Fibroblast of peridontal ligament (primary cell): ENCODE results near the gene LDHB.
A peak's percentile ranks its signal among the peaks of the same experiment; 100 is the strongest.
"Not testable (repeated sequence)": the region's sequence is repeated elsewhere in the genome, so short reads cannot be mapped to it uniquely, and the experiment has no call there.

Experiments
- DNase-seq: peaks from one replicate; pipeline ENCODE4 v3.0.0-alpha.2; 2010; ENCODE audit errors: extremely low read depth

Gene LDHB

DNA sequence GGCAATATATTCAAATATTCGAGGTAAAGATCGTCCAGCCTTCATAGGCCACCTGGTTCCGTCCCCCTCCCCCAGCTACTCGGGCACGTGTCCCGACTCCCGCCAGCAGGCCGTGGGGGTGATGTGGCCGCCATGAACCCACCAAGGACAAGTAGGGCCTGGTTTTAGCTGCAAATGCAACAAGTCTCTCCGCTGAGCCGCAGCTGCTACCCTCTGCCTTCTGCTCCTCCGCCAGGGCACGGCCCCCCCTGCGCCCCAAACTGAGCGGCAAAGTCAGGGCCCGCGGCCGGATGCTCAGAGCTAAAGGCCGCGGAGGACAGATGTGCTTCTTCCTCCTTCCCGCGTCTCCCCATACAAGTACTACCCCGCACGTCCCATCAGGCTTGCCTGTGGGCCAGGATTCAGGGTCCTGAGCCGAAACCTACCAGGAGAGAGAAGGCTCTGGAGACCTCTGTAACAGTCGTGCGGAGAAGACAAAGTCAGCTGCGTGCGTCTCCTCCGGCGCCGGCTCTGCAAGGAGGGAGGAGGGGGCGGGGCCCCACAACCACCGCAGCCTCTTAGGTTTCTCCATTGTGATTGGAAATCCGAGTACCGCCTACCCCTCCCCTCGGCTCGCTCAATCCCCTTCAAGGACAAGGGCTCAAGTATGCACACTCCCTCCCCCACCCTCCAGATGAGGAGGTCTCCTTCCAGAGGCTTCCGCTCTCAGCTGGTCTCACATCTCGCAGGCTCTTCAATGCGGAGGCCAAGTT lies at the start of gene LDHB:
TSS of gene LDHB (minus strand) at position 517 of the 752 bp plus-strand sequence. CDS start 3,171 bp downstream, outside the sequence.
- DNase-seq = peak; percentile 95

DNA sequence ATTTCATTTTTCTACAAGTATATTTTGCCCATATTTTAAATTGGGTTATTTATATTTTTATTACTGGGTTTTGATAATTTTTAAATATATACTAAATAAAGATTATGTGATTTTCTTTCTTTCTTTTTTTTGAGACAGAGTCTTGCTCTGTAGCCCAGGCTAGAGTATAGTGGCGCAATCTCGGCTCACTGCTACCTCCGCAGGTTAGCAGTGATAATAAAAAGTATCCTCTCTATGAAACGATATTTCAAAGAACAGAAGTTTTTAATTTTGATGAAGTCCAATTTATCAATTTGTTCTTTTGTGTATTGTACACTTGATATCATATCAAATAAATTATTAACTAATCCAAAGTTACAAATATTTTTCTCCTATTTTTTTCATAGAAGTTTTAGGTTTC lies 47.2 kb upstream of the LDHB start:
- no peak for DNase-seq

DNA sequence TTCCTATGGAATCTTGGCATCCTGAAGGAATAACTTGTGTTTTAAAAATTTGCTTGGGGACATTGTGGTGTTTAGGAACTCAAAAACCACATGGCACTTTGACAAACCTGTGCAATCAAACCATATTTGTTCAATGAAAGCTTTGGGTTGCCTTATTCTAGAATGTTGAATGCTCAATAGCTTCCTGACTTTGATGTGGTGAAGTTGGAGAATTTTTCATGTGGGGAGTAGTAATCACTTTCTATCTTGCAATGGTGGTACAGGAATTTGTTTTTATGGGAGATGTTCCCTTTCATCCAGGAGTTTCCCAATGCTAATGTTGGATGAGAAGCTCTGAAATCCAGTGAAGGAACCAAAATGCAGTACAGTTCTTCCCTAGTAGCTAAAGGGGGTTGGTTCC lies 42.2 kb upstream of the LDHB start:
- peak; percentile 38 for DNase-seq

DNA sequence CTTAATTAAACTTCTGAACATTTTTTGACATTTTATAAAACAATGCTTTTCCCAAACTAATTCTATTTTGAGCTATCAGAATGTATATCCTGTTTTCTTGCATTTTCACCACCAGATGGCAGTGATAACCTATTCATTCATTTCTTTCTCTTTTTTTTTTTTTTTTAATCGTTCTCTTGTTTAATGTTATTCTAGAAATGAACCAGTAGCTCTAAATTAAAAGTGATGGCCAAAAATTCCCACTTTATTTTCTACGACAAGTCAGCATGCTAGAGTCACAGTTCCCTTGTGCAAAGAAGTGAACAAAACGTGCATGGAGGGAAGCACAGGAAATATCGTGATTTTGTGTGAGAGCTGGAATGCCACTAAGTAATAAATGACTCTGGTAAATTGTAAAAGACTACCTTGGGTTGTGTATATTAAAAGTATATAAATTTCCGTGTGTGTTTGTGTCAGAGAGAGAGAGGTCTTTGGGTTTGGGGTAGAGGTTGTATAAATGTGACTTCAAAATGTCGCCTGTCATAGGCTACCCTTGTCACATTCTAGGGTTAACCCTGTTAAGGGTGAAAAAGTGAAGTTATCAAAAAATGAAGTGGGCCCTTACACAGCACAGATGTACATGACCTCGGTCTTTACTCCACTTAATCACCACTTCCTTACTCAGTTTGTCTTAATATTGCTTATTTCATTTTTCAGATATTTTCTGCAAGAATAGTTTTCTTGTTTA lies 40.4 kb upstream of the LDHB start:
- DNase-seq = peak; percentile 80

DNA sequence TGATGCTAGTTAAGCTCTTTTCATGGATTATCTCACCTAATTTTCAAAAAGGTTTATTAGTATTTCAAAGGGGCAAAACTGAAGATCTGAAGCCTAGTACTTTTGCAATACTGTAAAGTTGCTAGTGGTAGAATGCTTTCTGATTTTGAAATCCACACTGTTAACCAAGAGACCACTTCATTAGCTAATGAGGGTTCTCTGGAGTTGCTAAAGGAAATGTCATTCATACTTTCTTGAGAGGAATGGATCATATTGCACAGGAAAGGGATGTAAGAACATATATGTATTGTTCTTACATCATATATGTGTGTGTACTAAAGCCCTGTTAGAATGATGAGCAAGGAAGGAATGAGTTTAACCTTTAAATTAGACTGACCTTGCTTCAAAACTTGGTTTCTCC lies 39.0 kb upstream of the LDHB start:
- DNase-seq = peak; percentile 10

DNA sequence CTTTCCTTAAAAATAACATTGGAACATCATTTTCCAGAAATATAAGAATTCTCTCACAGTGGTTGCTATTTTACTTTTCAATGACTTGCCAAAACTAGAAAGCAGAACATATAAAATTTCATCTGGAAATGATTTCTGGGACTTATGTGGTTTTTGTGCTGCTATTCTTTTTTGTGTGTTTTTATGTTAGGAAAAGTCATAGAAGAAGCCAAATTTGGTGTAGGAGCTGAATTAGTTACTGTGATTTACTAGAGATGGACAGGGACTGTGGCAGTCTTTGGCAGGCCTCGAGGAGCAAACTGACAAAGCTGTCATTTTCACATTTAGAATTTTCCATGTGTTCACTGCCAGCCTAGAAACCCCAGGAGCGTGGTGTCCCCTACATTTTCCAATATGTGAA lies 38.3 kb upstream of the LDHB start:
- peak; percentile 82 for DNase-seq

DNA sequence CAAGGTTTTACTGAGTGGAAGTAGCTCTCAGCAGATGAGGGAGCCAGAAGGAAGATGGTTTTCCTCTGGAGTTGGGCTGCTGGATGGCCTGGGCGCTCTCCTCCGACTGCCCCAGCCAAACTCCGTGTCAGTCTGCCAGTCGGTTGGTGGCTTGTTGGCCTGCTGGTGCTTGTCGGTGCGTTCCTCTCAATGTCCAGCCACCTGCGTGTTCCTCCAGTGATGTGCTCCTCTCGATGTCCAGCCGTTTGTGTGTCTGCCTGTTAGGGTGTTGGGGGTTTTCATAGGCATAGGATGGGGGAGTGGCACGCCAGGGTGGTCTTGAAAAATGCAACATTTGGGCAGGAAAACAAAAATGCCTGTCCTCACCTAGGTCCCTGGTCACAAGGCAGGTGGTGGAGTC lies 37.0 kb upstream of the LDHB start:
- DNase-seq = no peak

DNA sequence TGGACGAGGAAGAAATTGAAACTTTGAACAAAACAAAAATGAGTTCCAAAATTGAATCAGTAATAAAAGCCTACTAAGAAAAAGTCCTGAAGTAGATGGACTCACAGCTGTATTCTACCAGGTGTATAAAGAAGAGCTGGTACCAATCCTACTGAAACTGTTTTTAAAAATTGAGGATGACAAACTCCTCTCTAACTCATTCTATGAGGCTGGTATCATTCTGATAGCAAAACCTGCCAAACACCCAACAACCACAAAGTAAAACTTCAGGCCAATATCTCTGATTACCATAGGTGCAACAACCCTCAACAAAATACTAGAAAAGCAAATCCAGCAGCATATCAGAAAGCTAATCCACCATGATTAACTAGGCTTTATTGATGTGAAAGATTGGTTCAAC lies 33.9 kb upstream of the LDHB start:
- no peak for DNase-seq

DNA sequence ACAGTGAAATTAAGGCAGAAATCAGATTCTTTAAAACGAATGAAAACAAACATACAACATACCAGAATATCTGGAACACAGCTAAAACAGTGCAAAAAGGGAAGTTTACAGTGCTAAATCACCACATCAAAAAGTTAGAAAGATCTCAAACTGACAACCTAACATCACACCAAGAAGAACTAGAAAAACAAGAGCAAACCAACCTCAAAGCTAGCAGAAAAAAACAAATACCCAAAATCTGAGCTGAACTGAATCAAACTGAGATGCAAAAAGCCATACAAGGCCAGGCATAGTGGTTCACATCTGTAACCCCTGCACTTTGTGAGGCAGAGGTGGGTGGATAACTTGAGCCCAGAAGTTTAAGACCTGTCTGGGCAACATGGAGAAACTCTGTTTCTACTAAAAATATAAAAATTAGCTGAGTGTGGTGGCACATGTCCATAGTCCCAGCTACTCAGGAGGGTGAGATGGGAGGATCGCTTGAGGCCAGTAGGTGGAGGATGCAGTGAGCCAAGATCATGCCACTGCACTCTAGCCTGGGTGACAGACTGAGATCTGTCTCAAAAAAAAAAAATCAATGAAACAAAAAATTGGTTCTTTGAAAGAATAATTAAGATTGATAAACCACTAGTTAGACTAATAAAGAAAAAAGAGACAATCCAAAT lies 33.2 kb upstream of the LDHB start:
- DNase-seq = no peak

DNA sequence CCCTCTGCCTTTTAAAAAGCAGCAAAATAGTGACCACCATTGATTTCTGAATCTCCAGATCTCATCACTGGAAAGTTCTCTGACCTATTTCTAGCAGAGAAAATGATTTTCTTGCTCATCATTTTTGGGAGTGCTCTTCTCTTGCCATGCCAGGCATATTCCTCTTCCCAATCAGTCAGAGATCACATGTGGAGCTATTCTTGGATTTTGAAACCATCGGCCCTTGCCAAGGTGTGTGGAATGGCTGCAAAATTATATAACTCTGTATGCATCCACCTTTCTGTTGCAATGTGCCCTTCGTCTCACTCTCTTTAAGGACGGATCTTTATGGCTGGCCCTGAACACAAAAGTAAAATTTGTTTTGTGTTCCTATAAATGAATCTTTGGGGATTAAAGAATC lies 25.5 kb upstream of the LDHB start:
- DNase-seq = no peak

DNA sequence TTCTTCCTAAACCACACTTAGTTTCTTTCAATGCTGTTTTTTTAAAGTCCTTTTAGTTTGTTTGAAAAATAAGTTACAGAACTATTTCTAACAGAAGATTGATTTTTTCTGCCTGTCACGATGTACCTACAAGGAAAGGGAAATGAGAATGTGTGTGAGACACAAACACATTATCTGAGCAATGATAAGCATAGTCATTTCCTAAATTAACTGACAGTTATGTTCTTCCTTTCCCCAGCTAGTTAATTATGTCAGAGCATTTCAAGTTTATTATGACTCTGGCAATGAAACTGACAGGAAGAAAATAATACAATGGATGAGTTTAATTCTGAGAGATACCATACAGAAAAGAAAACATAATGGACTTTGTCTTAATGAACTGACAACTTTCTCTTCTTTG lies 21.3 kb upstream of the LDHB start:
- no peak for DNase-seq

DNA sequence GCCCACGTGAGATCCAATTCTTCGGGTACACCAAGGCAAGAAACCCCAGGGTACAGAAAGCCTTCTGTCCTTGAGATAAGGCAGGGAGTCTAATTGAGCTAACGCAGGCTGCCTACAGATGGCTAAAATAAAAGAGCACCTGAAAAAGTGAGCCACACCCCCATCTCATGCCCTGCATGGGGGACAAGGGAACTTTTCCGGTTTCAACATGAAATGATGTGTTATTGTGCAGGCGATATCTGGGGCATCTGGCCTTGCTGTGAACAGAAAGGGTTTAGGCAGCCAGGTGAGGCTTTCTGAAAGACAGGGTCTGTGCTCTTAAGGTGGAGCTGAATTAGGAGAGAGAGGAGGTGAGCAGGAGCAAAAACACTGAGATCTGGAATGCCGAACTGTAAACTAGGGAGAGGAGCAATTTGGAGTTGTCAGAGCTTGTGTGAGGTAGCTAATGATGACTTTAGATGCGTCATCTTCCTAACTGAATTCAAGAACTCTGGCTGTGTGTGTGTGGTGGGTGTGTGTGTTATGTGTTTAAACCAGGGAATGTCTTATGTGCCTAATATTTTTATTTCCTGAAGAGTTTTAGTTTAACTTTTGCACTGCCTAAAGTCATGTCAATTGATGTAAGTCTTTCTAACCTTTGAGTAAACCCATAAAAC lies 20.1 kb upstream of the LDHB start:
- peak; percentile 34 for DNase-seq

DNA sequence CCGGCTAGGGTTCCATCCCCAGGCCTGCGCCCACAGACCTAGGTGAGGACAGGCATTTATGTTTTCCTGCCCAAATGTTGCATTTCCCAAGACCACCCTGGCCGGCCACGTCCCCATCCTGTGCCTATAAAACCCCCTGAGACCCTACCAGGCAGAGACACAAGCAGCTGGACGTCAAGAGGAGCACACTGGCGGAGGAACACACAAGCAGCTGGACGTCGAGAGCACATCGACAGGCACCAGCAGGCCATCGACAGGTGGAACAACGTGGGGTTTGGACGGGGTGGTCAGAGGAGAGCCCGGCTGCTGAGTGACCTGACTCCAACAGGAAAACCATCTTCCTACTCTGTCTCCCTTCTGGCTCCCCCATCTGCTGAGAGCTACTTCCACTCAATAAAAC lies 19.6 kb upstream of the LDHB start:
- no peak for DNase-seq

DNA sequence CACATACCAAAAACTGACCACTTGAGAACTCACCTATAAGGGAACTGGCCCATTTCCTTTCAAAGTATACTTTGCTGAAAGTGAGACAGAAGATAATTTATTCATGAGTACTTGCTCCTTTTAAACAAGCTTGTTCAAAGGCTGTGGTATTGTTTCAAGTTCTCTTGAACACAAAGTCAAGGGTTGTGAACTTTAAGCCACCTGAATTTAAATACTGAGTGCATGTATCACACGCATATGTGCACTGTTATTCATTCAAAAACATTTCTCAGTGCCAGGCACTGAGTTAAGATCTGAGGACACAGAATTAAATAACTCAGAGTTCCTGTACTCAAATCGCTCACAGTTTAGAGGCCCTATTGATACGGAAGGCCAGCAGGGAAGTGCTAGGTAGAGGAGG lies 19.1 kb upstream of the LDHB start:
- DNase-seq = no peak

DNA sequence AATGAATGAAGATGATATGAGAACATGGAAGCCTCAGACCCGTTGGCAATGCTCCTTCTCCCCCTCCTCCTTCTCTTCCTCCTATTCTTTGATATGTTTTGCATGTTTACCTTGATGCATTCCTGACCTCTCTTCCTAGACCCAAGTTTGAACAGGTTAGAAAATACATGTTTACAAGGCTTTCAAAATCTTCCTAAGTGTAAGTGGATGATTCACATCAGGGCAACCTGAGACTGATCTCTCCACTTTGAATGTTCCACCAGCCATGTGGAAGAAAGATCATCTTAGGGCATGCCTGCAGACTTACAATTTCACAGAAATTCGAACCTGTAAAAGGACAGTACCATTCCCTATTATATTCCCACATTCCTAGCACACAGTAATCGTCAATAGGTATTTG lies 18.0 kb upstream of the LDHB start:
- DNase-seq = no peak

DNA sequence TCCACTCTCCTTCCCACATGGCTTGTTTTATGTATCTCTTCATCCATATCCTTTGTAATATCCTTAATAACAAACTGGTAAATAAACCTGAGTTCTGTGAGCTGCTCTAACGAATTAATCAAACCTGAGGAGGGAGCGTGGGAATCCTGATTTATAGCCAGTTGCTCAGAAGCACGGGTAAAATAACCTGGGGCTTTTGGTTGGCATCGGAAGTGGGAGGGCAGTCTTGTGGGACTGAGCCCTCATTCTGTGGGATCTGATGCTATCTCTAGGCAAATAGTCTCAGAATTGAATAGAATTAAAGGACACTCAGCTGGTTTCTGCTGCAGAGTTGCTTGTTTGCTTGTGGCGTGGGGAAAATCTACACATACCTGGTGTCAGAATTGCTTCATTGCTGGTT lies 17.5 kb upstream of the LDHB start:
- DNase-seq = no peak

DNA sequence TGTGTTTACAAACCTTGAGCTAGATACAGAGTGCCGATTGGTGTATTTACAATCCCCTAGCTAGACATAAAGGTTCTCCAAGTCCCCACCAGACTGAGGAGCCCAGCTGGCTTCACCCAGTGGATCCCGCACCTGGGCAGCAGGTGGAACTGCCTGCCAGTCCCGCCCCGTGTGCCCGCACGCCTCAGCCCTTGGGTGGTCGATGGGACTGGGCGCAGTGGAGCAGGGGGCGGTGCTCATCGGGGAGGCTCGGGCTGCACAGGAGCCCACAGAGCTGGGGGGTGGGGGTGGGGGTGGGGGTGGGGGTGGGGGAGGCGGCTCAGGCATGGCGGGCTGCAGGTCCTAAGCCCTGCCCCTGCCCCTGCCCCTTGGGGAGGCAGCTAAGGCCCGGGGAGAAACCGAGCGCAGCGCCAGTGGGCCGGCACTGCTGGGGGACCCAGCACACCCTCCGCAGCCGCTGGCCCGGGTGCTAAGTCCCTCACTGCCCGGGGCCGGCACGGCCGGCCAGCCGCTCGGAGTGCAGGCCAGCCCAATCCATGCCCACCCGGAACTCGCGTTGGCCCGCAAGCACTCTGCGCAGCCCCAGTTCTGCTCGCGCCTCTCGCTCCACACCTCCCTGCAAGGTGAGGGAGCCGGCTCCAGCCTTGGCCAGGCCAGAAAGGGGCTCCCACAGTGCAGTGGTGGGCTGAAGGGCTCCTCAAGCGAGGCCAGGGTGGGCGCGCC lies 16.3 kb upstream of the LDHB start:
- DNase-seq = not testable (repeated sequence)

DNA sequence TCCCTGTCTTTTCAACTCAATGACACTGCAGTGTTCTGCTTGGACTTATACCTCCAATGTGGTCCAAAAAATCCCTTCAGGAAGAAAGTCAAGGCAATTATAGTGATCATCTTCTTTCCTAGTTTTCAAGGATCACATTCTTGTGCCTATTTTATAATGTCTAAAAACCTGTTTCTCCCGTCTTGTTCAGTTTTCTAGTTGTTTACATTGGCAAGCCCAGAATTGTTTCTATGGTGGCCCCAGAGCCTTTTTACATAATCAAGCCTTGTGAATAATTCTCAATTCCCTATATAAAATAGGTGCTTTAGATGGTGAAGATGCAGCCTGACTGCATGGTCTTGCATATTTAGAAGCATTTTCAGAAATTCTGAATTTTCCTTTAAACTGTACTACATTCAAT lies 14.5 kb upstream of the LDHB start:
- DNase-seq = no peak

DNA sequence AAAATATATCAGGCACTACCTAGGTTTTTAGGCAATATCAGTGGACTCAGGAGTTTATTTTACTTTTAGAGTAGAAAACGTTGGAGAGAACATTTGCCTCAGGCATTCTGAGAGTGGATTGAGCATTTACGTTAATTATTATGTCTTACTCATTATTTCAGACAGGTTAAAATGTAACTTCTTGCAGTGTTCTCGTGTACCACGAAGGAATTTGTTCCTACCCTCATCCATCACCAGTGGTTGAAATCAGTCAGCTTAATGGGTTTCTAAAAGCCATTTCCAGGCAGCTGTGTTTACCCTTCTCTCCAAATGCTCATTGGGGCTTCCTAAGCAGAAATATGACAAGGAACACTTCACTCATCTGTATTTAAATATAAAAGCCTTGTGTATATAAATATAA lies 9.1 kb upstream of the LDHB start:
- DNase-seq = no peak

DNA sequence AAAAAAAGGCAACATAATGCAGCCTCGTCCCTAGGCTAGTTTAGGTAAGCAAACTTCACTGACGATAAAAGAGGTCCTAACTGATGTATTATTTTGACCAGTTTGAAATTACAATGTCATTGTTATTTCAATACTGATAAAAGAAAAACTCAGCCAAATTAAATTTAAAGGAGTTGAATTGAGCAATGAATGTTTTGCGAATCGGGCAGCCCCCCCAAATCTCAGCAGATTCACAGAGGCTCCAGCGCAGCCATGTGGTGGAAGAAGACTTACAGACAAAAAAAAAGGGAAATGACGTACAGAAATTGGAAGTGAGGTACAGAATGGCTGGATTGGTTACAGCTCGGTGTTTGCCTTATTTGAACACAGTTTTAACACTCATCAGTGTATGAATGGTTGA lies 8.2 kb upstream of the LDHB start:
- no peak for DNase-seq

DNA sequence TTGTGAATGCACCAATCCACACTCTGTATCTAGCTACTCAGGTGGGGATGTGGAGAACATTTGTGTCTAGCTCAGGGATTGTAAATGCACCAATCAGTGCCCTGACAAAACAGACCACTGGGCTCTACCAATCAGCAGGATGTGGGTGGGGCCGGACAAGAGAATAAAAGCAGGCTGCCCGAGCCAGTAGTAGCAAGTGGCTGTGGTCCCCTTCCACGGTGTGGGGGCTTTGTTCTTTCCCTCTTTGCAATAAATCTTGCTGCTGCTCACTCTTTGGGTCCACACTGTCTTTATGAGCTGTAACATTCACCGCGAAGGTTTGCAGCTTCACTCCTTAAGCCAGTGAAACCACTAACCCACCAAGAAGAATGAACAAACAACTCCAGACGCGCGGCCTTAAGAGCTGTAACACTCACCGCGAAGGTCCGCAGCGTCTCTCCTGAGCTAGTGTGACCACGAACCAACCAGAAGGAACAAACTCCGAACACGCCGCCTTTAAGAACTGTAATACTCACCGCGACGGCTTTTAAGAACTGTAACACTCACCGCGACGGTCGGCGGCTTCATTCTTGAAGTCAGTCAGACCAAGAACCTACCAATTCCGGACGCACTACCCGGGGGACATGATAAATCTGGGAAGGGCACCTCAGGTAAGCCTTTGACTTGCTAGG lies 4.6 kb upstream of the LDHB start:
- DNase-seq = no peak
